HepG2 (cell line): ENCODE results near the gene MPP7. TPM values are rescaled to one million over a fixed set of nuclear protein-coding genes. Genes with fewer than 3 reads are reported as not detected.

Experiments used
- ARNTL ChIP-seq: sonication (generic); formaldehyde crosslinking; IDR thresholded peaks from 2 replicates; pipeline ENCODE4 v1.4.0; 2020; ENCODE audit warnings: mild to moderate bottlenecking, missing genetic modification reagents
- EHMT2 ChIP-seq: fragments of 200-600 bp; sonication (generic); IDR thresholded peaks from 2 replicates; pipeline ENCODE4 v1.7.0; 2017; ENCODE audit warnings: antibody characterized with exemption, low read depth, low read length, borderline replicate concordance
- GMEB1 ChIP-seq: sonication (generic); formaldehyde crosslinking; IDR thresholded peaks from 2 replicates; pipeline ENCODE4 v1.5.1; 2020; ENCODE audit warnings: missing genetic modification reagents, mild to moderate bottlenecking, borderline replicate concordance
- MYC ChIP-seq: sonication (generic); formaldehyde crosslinking; IDR thresholded peaks from 2 replicates; pipeline ENCODE4 v1.9.0; 2021; ENCODE audit warnings: missing genetic modification reagents, borderline replicate concordance
- SKI ChIP-seq: fragments of 450-650 bp; IDR thresholded peaks from one replicate; pipeline ENCODE4 v1.6.1; 2018; ENCODE audit warnings: mild to moderate bottlenecking; ENCODE audit not compliant: partially characterized antibody
- TBL1XR1 ChIP-seq: fragments of 150-350 bp; IDR thresholded peaks from 2 replicates; pipeline ENCODE4 v1.6.1; 2014; ENCODE audit warnings: borderline replicate concordance, low read length; ENCODE audit not compliant: partially characterized antibody
- ZNF441 ChIP-seq: sonication (generic); formaldehyde crosslinking; IDR thresholded peaks from 2 replicates; pipeline ENCODE4 v1.7.0; 2021; ENCODE audit warnings: missing genetic modification reagents, borderline replicate concordance
- ZNF569 ChIP-seq: sonication (generic); formaldehyde crosslinking; IDR thresholded peaks from 2 replicates; pipeline ENCODE4 v1.5.0; 2020; ENCODE audit warnings: mild to moderate bottlenecking, missing genetic modification reagents, moderate library complexity, borderline replicate concordance
- microRNA-seq: library from miRNA; unstranded; fragments of <30 nt; microRNA quantifications from one replicate; pipeline ENCODE4, GENCODE V29; 2020
- polyA plus RNA-seq, 8 experiments: library from polyadenylated mRNA; depleted of rRNA in 3 of 8; stranded (reverse) in 7 of 8; unstranded in 1 of 8; fragments of >200 nt; fragmentation: Illumina TruSeq in 4 of 8; extraction: Trizol in 4 of 8; gene quantifications; 2 replicates each; pipeline versions ENCODE4 v1.2.1 to v1.2.3, GENCODE V29; 2011 to 2016; ENCODE audit warnings: low read depth in 4 of 8, missing spikeins in 1 of 8, mixed read lengths in 1 of 8; ENCODE audit not compliant: insufficient read depth in 1 of 8
- small RNA-seq, 3 experiments: library from RNA; depleted of rRNA; stranded (forward); fragments of <200 nt; gene quantifications; one replicate each; pipeline ENCODE3, GENCODE V24; 2012; ENCODE audit warnings: low read depth in 2 of 3, low replicate concordance in 1 of 3; ENCODE audit not compliant: insufficient read length in 3 of 3, insufficient read depth in 2 of 3
- total RNA-seq, 5 experiments: library from RNA; depleted of rRNA; stranded (reverse); fragments of >200 nt; fragmentation: Illumina TruSeq; extraction: Trizol; gene quantifications; 2 replicates each; pipeline ENCODE4 v1.2.3, GENCODE V29; 2016; ENCODE audit warnings: low read depth in 1 of 5

The MPP7 gene
- total and polyA plus RNA-seq, 2 of the 13 experiments (the other 11 are each of a cell fraction or from before 2014, with no cell fraction given): 6.8 to 16.4 TPM

GRCh38 chr10:28253169-28253785, 49.6 kb downstream of the MPP7 start (continued):
- no peak for TF ChIP-seq GMEB1
- TF ChIP-seq TBL1XR1: no peak
- no peak for TF ChIP-seq ZNF569
- TF ChIP-seq MYC: no peak
- TF ChIP-seq EHMT2: no peak
- TF ChIP-seq SKI: no peak
- no peak for TF ChIP-seq ZNF441 (CRISPR knock-in tag)
- TF ChIP-seq ARNTL (CRISPR knock-in tag): no peak

Small RNA genes lying within 50 kb of the gene (microRNA-seq; reads per million reads assigned to microRNA genes)
- not detected for gene MIR8086

Small RNA genes lying within 50 kb of the gene (small RNA-seq; reads per million reads assigned to genes)
- gene MIR8086: 0 reads per million in 3 experiments

Other genes starting within 250 kb of the MPP7 start
- 69.1 and 70.2 TPM in 2 replicates for gene WAC, start 230.1 kb upstream of the MPP7 start, total RNA-seq (2016; rRNA removed; fragmentation: Illumina TruSeq; extraction: Trizol)
- 85.2 and 96.2 TPM in 2 replicates for gene WAC, start 230.1 kb upstream of the MPP7 start, polyA plus RNA-seq (2011; rRNA removed)